Spleen (tissue), 7 donors: Measurements from ENCODE around the gene DAP3.

Source experiments
- POLR2A ChIP-seq, 3 donors: fragments of 450-650 bp; IDR thresholded peaks; one replicate each; pipeline ENCODE4 v1.5.1; 2017; ENCODE audit warnings: antibody characterized with exemption in 3 of 3, mild to moderate bottlenecking in 1 of 3
- POLR2AphosphoS5 ChIP-seq, 3 donors: sonication (generic); formaldehyde crosslinking; IDR thresholded peaks; one replicate each; pipeline ENCODE4 v1.5.1; 2017; ENCODE audit warnings: antibody characterized with exemption in 3 of 3
- TF ChIP-seq, protein P1 (sequence below), 11 experiments: fragments of 200-600 bp in 7 of 11; fragments of 450-650 bp in 4 of 11; sonication (generic) in 4 of 11; IDR thresholded peaks in 8 of 11; conservative IDR thresholded peaks in 3 of 11; 1 replicate in 7 of 11; 2 replicates in 4 of 11; pipeline versions ENCODE4 v1.4.0 to v1.8.0; 2016 to 2021; ENCODE audit warnings: antibody characterized with exemption in 11 of 11, inconsistent platforms in 4 of 11, mild to moderate bottlenecking in 1 of 11
- donor health status: DM: no; HTN: no; CAD: no; lungs with moderate emphysema.
- donor health status: DM: no; HTN: no; CAD: no.
- donor health status: DM: no; HTN: no; CAD: no.

DNA sequence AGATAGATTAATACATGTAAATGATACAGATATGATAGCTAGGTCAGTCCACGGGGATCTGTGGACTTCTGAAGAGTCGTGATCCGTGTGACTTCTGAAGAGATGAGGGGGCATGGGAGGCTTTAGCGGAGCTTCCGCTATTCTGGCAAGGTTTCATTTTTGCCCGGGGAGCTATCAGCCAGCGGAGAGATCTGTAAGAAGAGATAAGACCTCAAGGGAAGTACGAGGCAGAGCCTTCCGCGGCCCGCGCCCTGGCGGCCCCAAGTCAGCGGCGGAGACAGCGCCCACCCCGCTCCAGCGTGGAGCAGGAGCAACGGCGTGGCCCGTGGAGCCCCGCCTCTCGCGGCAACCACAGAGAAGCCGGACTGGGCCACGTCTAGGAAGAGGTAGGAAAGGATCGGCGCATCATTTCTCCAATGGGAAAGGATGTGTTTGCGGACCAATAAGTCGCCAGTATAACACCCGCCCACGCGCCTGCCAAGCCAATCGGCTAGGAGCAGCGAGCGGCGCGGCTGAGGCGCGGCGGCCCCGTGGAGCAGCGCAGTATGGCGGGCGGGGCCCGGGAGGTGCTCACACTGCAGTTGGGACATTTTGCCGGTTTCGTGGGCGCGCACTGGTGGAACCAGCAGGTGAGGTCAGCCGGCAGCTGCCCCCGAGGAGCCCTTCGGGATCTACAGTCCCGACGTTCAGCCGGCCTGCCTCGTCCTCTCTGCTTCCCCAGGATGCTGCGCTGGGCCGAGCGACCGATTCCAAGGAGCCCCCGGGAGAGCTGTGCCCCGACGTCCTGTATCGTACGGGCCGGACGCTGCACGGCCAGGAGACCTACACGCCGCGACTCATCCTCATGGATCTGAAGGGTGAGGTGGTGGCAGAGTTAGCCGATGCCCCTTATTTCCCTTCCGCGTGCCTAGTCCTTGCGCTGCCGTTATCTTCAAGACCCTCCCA, 56.7 kb downstream of the DAP3 start:
- TF ChIP-seq POLR2AphosphoS5 (IDR thresholded peaks at IDR 0.05), result peak; percentile 89 to 93 (median 90)
- TF ChIP-seq, protein P1, sequence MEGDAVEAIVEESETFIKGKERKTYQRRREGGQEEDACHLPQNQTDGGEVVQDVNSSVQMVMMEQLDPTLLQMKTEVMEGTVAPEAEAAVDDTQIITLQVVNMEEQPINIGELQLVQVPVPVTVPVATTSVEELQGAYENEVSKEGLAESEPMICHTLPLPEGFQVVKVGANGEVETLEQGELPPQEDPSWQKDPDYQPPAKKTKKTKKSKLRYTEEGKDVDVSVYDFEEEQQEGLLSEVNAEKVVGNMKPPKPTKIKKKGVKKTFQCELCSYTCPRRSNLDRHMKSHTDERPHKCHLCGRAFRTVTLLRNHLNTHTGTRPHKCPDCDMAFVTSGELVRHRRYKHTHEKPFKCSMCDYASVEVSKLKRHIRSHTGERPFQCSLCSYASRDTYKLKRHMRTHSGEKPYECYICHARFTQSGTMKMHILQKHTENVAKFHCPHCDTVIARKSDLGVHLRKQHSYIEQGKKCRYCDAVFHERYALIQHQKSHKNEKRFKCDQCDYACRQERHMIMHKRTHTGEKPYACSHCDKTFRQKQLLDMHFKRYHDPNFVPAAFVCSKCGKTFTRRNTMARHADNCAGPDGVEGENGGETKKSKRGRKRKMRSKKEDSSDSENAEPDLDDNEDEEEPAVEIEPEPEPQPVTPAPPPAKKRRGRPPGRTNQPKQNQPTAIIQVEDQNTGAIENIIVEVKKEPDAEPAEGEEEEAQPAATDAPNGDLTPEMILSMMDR (IDR thresholded peaks at IDR 0.05 in 8 of 11, conservative IDR thresholded peaks at IDR 0.05 in 3 of 11), result peak in 2 of 11 experiments; percentile 21 to 26
- TF ChIP-seq POLR2A (IDR thresholded peaks at IDR 0.05), result peak in 2 of 3 donors; percentile 31 to 32
